Suprapubic skin (tissue), 3 donors: Measurements from ENCODE around the gene C6orf47.

Source experiments
- CTCF ChIP-seq, 2 donors: fragments of 200-600 bp in 1 of 2; fragments of 450-650 bp in 1 of 2; sonication (generic) in 1 of 2; IDR thresholded peaks; one replicate each; pipeline ENCODE4 v1.5.1; 2016 to 2019; ENCODE audit warnings: antibody characterized with exemption in 2 of 2, mild to moderate bottlenecking in 1 of 2, moderate library complexity in 1 of 2
- POLR2A ChIP-seq, 2 donors: fragments of 450-650 bp; IDR thresholded peaks; one replicate each; pipeline ENCODE4 v1.6.1; 2017; ENCODE audit warnings: antibody characterized with exemption in 2 of 2, mild to moderate bottlenecking in 2 of 2, moderate library complexity in 2 of 2

GRCh38 chr6:31701666-31702404 is 41.3 kb upstream of the C6orf47 start:
- TF ChIP-seq CTCF (IDR thresholded peaks at IDR 0.05) (no peak), POLR2A (IDR thresholded peaks at IDR 0.05) (no peak)
